ENCODE measurements around the gene KCNQ1. TPM values are rescaled to one million over a fixed set of nuclear protein-coding genes. Genes with fewer than 3 reads are reported as not detected.

The KCNQ1 gene
- polyA plus RNA-seq, 1 of the 3 experiments (the other 2 are of a cell fraction): 0.05 TPM

GRCh38 chr11:2510626-2511402 is 66.0 kb downstream of the KCNQ1 start:
- no peaks in the 10 kb centered on the region for H3K9me3 ChIP-seq
- H3K4me3 ChIP-seq (ENCODE audit: low read depth in 2 of 2, low read length in 1 of 2): no peak overlapping the region
- TF ChIP-seq EZH2phosphoT487 (IDR thresholded peaks at IDR 0.05; ENCODE audit: borderline replicate concordance, low read depth) (no peak), SIN3A (IDR thresholded peaks at IDR 0.05; ENCODE audit: borderline replicate concordance, low read depth, low read length) (no peak), RFX5 (IDR thresholded peaks at IDR 0.05; ENCODE audit: low read length) (no peak), CHD2 (IDR thresholded peaks at IDR 0.05; ENCODE audit: low read length, partially characterized antibody) (no peak), NFIC (IDR thresholded peaks at IDR 0.05; ENCODE audit: borderline replicate concordance) (no peak), MEF2A (IDR thresholded peaks at IDR 0.05; ENCODE audit: borderline replicate concordance, low read depth) (no peak)
- ChIA-PET CTCF (interaction anchor here (1.2 to 2.8 kb wide), 4 partner anchors 17 to 379 kb away, joined by 4 to 17 read pairs (median 5); no protein-coding TSS in a partner anchor), POLR2A (no interaction called here)
- no peaks in the 10 kb centered on the region for H3K36me3 ChIP-seq (replicated peaks in 1 of 2; ENCODE audit: control insufficient read depth in 1 of 2, insufficient read depth in 2 of 2, low read length in 1 of 2)
- H3F3A ChIP-seq (replicated peaks; ENCODE audit: insufficient read depth): no peaks in the 10 kb centered on the region
- H4K20me1 ChIP-seq (ENCODE audit: insufficient read depth): no peaks in the 10 kb centered on the region
- no peaks in the 10 kb centered on the region for H3K79me2 ChIP-seq (ENCODE audit: insufficient read depth)
- H3K9me2 ChIP-seq: no peaks in the 10 kb centered on the region
- H2AFZ ChIP-seq (ENCODE audit: low read depth): no peak overlapping the region
- 41% methylated on average over 11 of the region's 16 CpGs for WGBS (ENCODE audit: low lambda C conversion rate)
- no peaks in the 10 kb centered on the region for H3K27me3 ChIP-seq (ENCODE audit: insufficient read depth)
- H3K4me1 ChIP-seq (ENCODE audit: control insufficient read depth in 1 of 2, insufficient read depth in 2 of 2, low read depth in 1 of 2, low read length in 1 of 2): peaks cover 0 to 9% of the 10 kb centered on the region in 2 experiments; a peak in 1 of 4 replicates
- H3K27ac ChIP-seq (ENCODE audit: low read depth in 2 of 2, low read length in 1 of 2): no peak overlapping the region
- H3K9ac ChIP-seq: no peak overlapping the region
- DNase-seq: peak; percentile 50
- no peak overlapping the region for H3K4me2 ChIP-seq

GRCh38 chr11:2511421-2512369 is 66.9 kb downstream of the KCNQ1 start:
- Histone ChIP-seq H3K4me1 (ENCODE audit: control insufficient read depth in 1 of 2, insufficient read depth in 2 of 2, low read depth in 1 of 2, low read length in 1 of 2) (peaks cover 0 to 9% of the 10 kb centered on the region in 2 experiments; a peak in 1 of 4 replicates), H3K79me2 (ENCODE audit: insufficient read depth) (no peaks in the 10 kb centered on the region), H3K9ac (no peak overlapping the region), H3F3A (replicated peaks; ENCODE audit: insufficient read depth) (no peaks in the 10 kb centered on the region), H2AFZ (ENCODE audit: low read depth) (no peak overlapping the region), H3K4me2 (no peak overlapping the region), H3K27me3 (ENCODE audit: insufficient read depth) (no peaks in the 10 kb centered on the region), H3K9me2 (no peaks in the 10 kb centered on the region), H3K9me3 (no peaks in the 10 kb centered on the region), H3K4me3 (ENCODE audit: low read depth in 2 of 2, low read length in 1 of 2) (no peak overlapping the region), H3K36me3 (replicated peaks in 1 of 2; ENCODE audit: control insufficient read depth in 1 of 2, insufficient read depth in 2 of 2, low read length in 1 of 2) (no peaks in the 10 kb centered on the region), H4K20me1 (ENCODE audit: insufficient read depth) (no peaks in the 10 kb centered on the region), H3K27ac (ENCODE audit: low read depth in 2 of 2, low read length in 1 of 2) (no peak overlapping the region)
- DNase-seq: peak; percentile 34
- ChIA-PET CTCF (interaction anchor here (1.2 to 3.2 kb wide), 3 partner anchors 19 to 91 kb away, joined by 4 to 17 read pairs (median 11); no protein-coding TSS in a partner anchor), POLR2A (no interaction called here)
- 76% methylated on average over 14 of the region's 27 CpGs for WGBS (ENCODE audit: low lambda C conversion rate)
- TF ChIP-seq EP300 (IDR thresholded peaks at IDR 0.05; ENCODE audit: borderline replicate concordance in 1 of 2, low read depth in 1 of 2, low read length in 1 of 2) (no peak), RXRA (IDR thresholded peaks at IDR 0.05; ENCODE audit: borderline replicate concordance, low read depth) (no peak), FOSL2 (IDR thresholded peaks at IDR 0.05; ENCODE audit: borderline replicate concordance, low read depth) (no peak), CHD2 (IDR thresholded peaks at IDR 0.05; ENCODE audit: low read length, partially characterized antibody) (no peak), SMC3 (IDR thresholded peaks at IDR 0.05; ENCODE audit: low read depth, low read length) (no peak), FOXM1 (IDR thresholded peaks at IDR 0.05; ENCODE audit: low read depth) (no peak), SIN3A (IDR thresholded peaks at IDR 0.05; ENCODE audit: borderline replicate concordance, low read depth, low read length) (no peak), TEAD4 (IDR thresholded peaks at IDR 0.05; ENCODE audit: borderline replicate concordance, insufficient read depth) (no peak), GATA2 (CRISPR knock-in tag; IDR thresholded peaks at IDR 0.05) (no peak), NFIC (IDR thresholded peaks at IDR 0.05; ENCODE audit: borderline replicate concordance) (no peak)
- TF ChIP-seq, protein P1, sequence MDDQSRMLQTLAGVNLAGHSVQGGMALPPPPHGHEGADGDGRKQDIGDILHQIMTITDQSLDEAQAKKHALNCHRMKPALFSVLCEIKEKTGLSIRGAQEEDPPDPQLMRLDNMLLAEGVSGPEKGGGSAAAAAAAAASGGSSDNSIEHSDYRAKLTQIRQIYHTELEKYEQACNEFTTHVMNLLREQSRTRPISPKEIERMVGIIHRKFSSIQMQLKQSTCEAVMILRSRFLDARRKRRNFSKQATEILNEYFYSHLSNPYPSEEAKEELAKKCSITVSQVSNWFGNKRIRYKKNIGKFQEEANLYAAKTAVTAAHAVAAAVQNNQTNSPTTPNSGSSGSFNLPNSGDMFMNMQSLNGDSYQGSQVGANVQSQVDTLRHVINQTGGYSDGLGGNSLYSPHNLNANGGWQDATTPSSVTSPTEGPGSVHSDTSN (IDR thresholded peaks at IDR 0.05): no peak
- TF ChIP-seq, protein P2, sequence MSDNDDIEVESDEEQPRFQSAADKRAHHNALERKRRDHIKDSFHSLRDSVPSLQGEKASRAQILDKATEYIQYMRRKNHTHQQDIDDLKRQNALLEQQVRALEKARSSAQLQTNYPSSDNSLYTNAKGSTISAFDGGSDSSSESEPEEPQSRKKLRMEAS (IDR thresholded peaks at IDR 0.05; ENCODE audit: low read depth): no peak
- TF ChIP-seq, protein P3, sequence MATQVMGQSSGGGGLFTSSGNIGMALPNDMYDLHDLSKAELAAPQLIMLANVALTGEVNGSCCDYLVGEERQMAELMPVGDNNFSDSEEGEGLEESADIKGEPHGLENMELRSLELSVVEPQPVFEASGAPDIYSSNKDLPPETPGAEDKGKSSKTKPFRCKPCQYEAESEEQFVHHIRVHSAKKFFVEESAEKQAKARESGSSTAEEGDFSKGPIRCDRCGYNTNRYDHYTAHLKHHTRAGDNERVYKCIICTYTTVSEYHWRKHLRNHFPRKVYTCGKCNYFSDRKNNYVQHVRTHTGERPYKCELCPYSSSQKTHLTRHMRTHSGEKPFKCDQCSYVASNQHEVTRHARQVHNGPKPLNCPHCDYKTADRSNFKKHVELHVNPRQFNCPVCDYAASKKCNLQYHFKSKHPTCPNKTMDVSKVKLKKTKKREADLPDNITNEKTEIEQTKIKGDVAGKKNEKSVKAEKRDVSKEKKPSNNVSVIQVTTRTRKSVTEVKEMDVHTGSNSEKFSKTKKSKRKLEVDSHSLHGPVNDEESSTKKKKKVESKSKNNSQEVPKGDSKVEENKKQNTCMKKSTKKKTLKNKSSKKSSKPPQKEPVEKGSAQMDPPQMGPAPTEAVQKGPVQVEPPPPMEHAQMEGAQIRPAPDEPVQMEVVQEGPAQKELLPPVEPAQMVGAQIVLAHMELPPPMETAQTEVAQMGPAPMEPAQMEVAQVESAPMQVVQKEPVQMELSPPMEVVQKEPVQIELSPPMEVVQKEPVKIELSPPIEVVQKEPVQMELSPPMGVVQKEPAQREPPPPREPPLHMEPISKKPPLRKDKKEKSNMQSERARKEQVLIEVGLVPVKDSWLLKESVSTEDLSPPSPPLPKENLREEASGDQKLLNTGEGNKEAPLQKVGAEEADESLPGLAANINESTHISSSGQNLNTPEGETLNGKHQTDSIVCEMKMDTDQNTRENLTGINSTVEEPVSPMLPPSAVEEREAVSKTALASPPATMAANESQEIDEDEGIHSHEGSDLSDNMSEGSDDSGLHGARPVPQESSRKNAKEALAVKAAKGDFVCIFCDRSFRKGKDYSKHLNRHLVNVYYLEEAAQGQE (IDR thresholded peaks at IDR 0.05; ENCODE audit: low read depth, low read length): no peak

All from SK-N-SH (cell line).